GM18861 (cell line): ENCODE data around the gene CAMLG.
A peak's percentile ranks its signal among the peaks of the same experiment; 100 is the strongest.
"Not testable (repeated sequence)": the region's sequence is repeated elsewhere in the genome, so short reads cannot be mapped to it uniquely, and the experiment has no call there.

Experiments used
- ATAC-seq: cut with Tn5 transposase; IDR thresholded peaks from one replicate; pipeline ENCODE4 v1.9.1; 2021; ENCODE audit not compliant: unreplicated experiment

Gene CAMLG

GRCh38 chr5:134738133-134738962 is at the start of gene CAMLG:
Gene CAMLG (plus strand): TSS chr5:134738548. CDS start chr5:134738621, 73 bp downstream.
- ATAC-seq = peak; percentile 92

- not testable (repeated sequence) for ATAC-seq
These were observed 48.2 kb upstream of the CAMLG start for GRCh38 chr5:134690144-134690543.

GRCh38 chr5:134692722-134693121 is 45.6 kb upstream of the CAMLG start:
- no peak for ATAC-seq

- no peak for ATAC-seq
These were observed 30.0 kb upstream of the CAMLG start for GRCh38 chr5:134708301-134708700.

GRCh38 chr5:134714120-134714519 is 24.2 kb upstream of the CAMLG start:
- ATAC-seq = no peak

- ATAC-seq = no peak
These were observed 23.8 kb upstream of the CAMLG start for GRCh38 chr5:134714541-134714940.

- ATAC-seq = not testable (repeated sequence)
These were observed 22.9 kb upstream of the CAMLG start for GRCh38 chr5:134715466-134715865.

GRCh38 chr5:134724872-134725271 is 13.5 kb upstream of the CAMLG start:
- ATAC-seq = no peak

GRCh38 chr5:134732819-134733218 is 5.5 kb upstream of the CAMLG start:
- no peak for ATAC-seq

GRCh38 chr5:134735243-134735642 is 3.1 kb upstream of the CAMLG start:
- ATAC-seq = no peak

- no peak for ATAC-seq
These were observed 2.1 kb upstream of the CAMLG start for GRCh38 chr5:134736173-134736812.

GRCh38 chr5:134738963-134739661 is 764 bp downstream of the CAMLG start:
- ATAC-seq = no peak

GRCh38 chr5:134741052-134741451 is 2.7 kb downstream of the CAMLG start:
- no peak for ATAC-seq

- no peak for ATAC-seq
These were observed 3.8 kb downstream of the CAMLG start for GRCh38 chr5:134742134-134742533.

GRCh38 chr5:134749415-134749814 is 11.1 kb downstream of the CAMLG start:
- no peak for ATAC-seq

- ATAC-seq = no peak
These were observed 19.8 kb downstream of the CAMLG start for GRCh38 chr5:134758176-134758503.

- ATAC-seq = peak; percentile 90
These were observed 20.4 kb downstream of the CAMLG start, which contains the start of gene DDX46 for GRCh38 chr5:134758504-134759341. Gene DDX46 (plus strand): TSS chr5:134758779. CDS start chr5:134758939, 160 bp downstream.

- not testable (repeated sequence) for ATAC-seq
These were observed 29.4 kb downstream of the CAMLG start for GRCh38 chr5:134767528-134768291.

- ATAC-seq = no peak
These were observed 30.9 kb downstream of the CAMLG start for GRCh38 chr5:134769206-134769605.

- ATAC-seq = no peak
These were observed 34.2 kb downstream of the CAMLG start for GRCh38 chr5:134772461-134773125.
